HG03060 (cell line): ENCODE data around the gene FRMD8.
"Not testable (repeated sequence)": the region's sequence is repeated elsewhere in the genome, so short reads cannot be mapped to it uniquely, and the experiment has no call there.

Experiments
- ATAC-seq: cut with Tn5 transposase; IDR thresholded peaks from one replicate; pipeline ENCODE4 v1.9.1; 2021; ENCODE audit warnings: low read depth, moderate number of reproducible peaks; ENCODE audit not compliant: unreplicated experiment

The FRMD8 gene

GRCh38 chr11:65446446-65447277 lies 60.2 kb downstream of the FRMD8 start:
- ATAC-seq: no peak

- ATAC-seq: no peak
Measured at GRCh38 chr11:65448074-65448417, 61.6 kb downstream of the FRMD8 start.

- ATAC-seq: no peak
Measured at GRCh38 chr11:65448418-65449105, 62.1 kb downstream of the FRMD8 start.

- not testable (repeated sequence) for ATAC-seq
Measured at GRCh38 chr11:65451301-65451700, 64.9 kb downstream of the FRMD8 start.

- ATAC-seq: not testable (repeated sequence)
Measured at GRCh38 chr11:65452259-65452658, 65.8 kb downstream of the FRMD8 start.

- ATAC-seq: no peak
Measured at GRCh38 chr11:65452806-65453490, 66.5 kb downstream of the FRMD8 start.

- ATAC-seq: no peak
Measured at GRCh38 chr11:65454311-65454695, 67.9 kb downstream of the FRMD8 start.

GRCh38 chr11:65454696-65455456 lies 68.4 kb downstream of the FRMD8 start:
- no peak for ATAC-seq

GRCh38 chr11:65456418-65456817 lies 70.0 kb downstream of the FRMD8 start:
- ATAC-seq: no peak

GRCh38 chr11:65459552-65459951 lies 73.1 kb downstream of the FRMD8 start:
- no peak for ATAC-seq
